RPMI8226 (cell line): ENCODE measurements around the gene CLDN9.

ENCODE experiments used
- DNase-seq: peaks from one replicate; pipeline ENCODE4 v3.0.0-alpha.2; 2015

Gene CLDN9

GRCh38 chr16:2999929-3000328, 12.8 kb upstream of the CLDN9 start:
- no peak for DNase-seq

GRCh38 chr16:3000540-3000939, 12.2 kb upstream of the CLDN9 start:
- no peak for DNase-seq

GRCh38 chr16:3001316-3001715, 11.4 kb upstream of the CLDN9 start:
- DNase-seq, result no peak

- DNase-seq, result peak; percentile 100
Observed at GRCh38 chr16:3003582-3004270, 9.0 kb upstream of the CLDN9 start.

- peak; percentile 77 for DNase-seq
Observed at GRCh38 chr16:3004319-3004718, 8.4 kb upstream of the CLDN9 start.

- DNase-seq, result peak; percentile 69
Observed at GRCh38 chr16:3004781-3005284, 7.9 kb upstream of the CLDN9 start.

GRCh38 chr16:3007059-3007956, 5.4 kb upstream of the CLDN9 start:
- DNase-seq, result peak; percentile 79

- DNase-seq, result no peak
Observed at GRCh38 chr16:3007957-3008689, 4.6 kb upstream of the CLDN9 start.

- DNase-seq, result no peak
Observed at GRCh38 chr16:3008690-3009037, 4.1 kb upstream of the CLDN9 start.

GRCh38 chr16:3009568-3010390, 2.9 kb upstream of the CLDN9 start:
- no peak for DNase-seq

- DNase-seq, result no peak
Observed at GRCh38 chr16:3010510-3010909, 2.2 kb upstream of the CLDN9 start.

- peak; percentile 64 for DNase-seq
Observed at GRCh38 chr16:3012246-3012645, 477 bp upstream of the CLDN9 start.

GRCh38 chr16:3013491-3013951, 798 bp downstream of the CLDN9 start:
- no peak for DNase-seq

GRCh38 chr16:3013998-3014690, 1.4 kb downstream of the CLDN9 start:
- no peak for DNase-seq

GRCh38 chr16:3014971-3015370, 2.2 kb downstream of the CLDN9 start:
- no peak for DNase-seq

- DNase-seq, result no peak
Observed at GRCh38 chr16:3015865-3016521, 3.3 kb downstream of the CLDN9 start.

- DNase-seq, result no peak
Observed at GRCh38 chr16:3017344-3017743, 4.6 kb downstream of the CLDN9 start.

GRCh38 chr16:3017794-3018506, 5.2 kb downstream of the CLDN9 start, which contains the start of gene CLDN6:
TSS of gene CLDN6 (minus strand) at chr16:3018183. CDS start at chr16:3016021, 2,162 bp downstream.
- DNase-seq, result peak; percentile 80

- no peak for DNase-seq
Observed at GRCh38 chr16:3019594-3020246, 7.0 kb downstream of the CLDN9 start.

- peak; percentile 94 for DNase-seq
Observed at GRCh38 chr16:3020247-3020603, 7.5 kb downstream of the CLDN9 start, which contains the start of gene TNFRSF12A. TSS of gene TNFRSF12A (plus strand) at chr16:3020368. CDS start at chr16:3020398, 30 bp downstream.
